DMS 273 treated with DMSO at 0.1 percent for 48 hours (cell line): Measurements from ENCODE around the gene RALGPS2.
"Not testable (repeated sequence)": the region's sequence is repeated elsewhere in the genome, so short reads cannot be mapped to it uniquely, and the experiment has no call there.

Experiments
- DNase-seq: peaks from one replicate; lab custom pipeline; 2025; lab: John Stamatoyannopoulos, UW

Gene RALGPS2

GRCh38 chr1:178944729-178945128 is 219.7 kb downstream of the RALGPS2 start:
- DNase-seq, result no peak

- no peak for DNase-seq
Observed at GRCh38 chr1:178945763-178946266, 220.8 kb downstream of the RALGPS2 start.

GRCh38 chr1:178946416-178946815 is 221.4 kb downstream of the RALGPS2 start:
- no peak for DNase-seq

- DNase-seq, result no peak
Observed at GRCh38 chr1:178946855-178947676, 222.0 kb downstream of the RALGPS2 start.

GRCh38 chr1:178947677-178947981 is 222.6 kb downstream of the RALGPS2 start:
- DNase-seq, result no peak

GRCh38 chr1:178948676-178949075 is 223.6 kb downstream of the RALGPS2 start:
- no peak for DNase-seq

- DNase-seq, result not testable (repeated sequence)
Observed at GRCh38 chr1:178949866-178950265, 224.8 kb downstream of the RALGPS2 start.

- DNase-seq, result no peak
Observed at GRCh38 chr1:178951600-178951999, 226.6 kb downstream of the RALGPS2 start.

- peak; percentile 78 for DNase-seq
Observed at GRCh38 chr1:178953034-178953433, 228.0 kb downstream of the RALGPS2 start.

GRCh38 chr1:178953538-178954324 is 228.7 kb downstream of the RALGPS2 start:
- DNase-seq, result no peak

- DNase-seq, result no peak
Observed at GRCh38 chr1:178954325-178954690, 229.3 kb downstream of the RALGPS2 start.

- no peak for DNase-seq
Observed at GRCh38 chr1:178954937-178955336, 229.9 kb downstream of the RALGPS2 start.

GRCh38 chr1:178955391-178955954 is 230.4 kb downstream of the RALGPS2 start:
- no peak for DNase-seq

- DNase-seq, result no peak
Observed at GRCh38 chr1:178958491-178958890, 233.4 kb downstream of the RALGPS2 start.

GRCh38 chr1:178959543-178960460 is 234.8 kb downstream of the RALGPS2 start:
- DNase-seq, result no peak

- DNase-seq, result no peak
Observed at GRCh38 chr1:178960482-178961240, 235.6 kb downstream of the RALGPS2 start.

GRCh38 chr1:178961331-178961730 is 236.3 kb downstream of the RALGPS2 start:
- no peak for DNase-seq

- DNase-seq, result no peak
Observed at GRCh38 chr1:178961868-178962267, 236.8 kb downstream of the RALGPS2 start.

- no peak for DNase-seq
Observed at GRCh38 chr1:178962853-178963711, 238.0 kb downstream of the RALGPS2 start.
